ENCODE measurements around the gene HPX. TPM values are rescaled to one million over a fixed set of nuclear protein-coding genes. Genes with fewer than 3 reads are reported as not detected.
A peak's percentile ranks its signal among the peaks of the same experiment; 100 is the strongest.

Gene HPX
- total and polyA plus RNA-seq, 4 donors, result 2,251 to 9,224 (median 5,760) TPM

- Histone ChIP-seq H3K4me1 (ENCODE audit: control insufficient read depth in 4 of 4, insufficient read depth in 4 of 4, low read length in 3 of 4) (peaks cover 5 to 36% (median 21%) of the 10 kb centered on the region in 4 donors), H3K9ac (ENCODE audit: low read depth in 1 of 2, low read length in 2 of 2) (peak overlapping the region; percentile 45 to 53), H3K27me3 (ENCODE audit: control insufficient read depth in 4 of 4, insufficient read depth in 4 of 4, low read length in 3 of 4) (no peaks in the 10 kb centered on the region), H3K27ac (ENCODE audit: low read depth in 1 of 2, low read length in 2 of 2) (peak overlapping the region; percentile 72 to 81), H3K36me3 (ENCODE audit: control insufficient read depth in 4 of 4, insufficient read depth in 3 of 4, low read depth in 1 of 4, low read length in 3 of 4) (peaks cover 3 to 27% (median 14%) of the 10 kb centered on the region in 4 donors), H3K9me3 (ENCODE audit: control insufficient read depth in 4 of 4, low read length in 3 of 4) (no peaks in the 10 kb centered on the region), H3K4me3 (ENCODE audit: low read depth in 1 of 3, low read length in 3 of 3) (peak overlapping the region; percentile 23 to 69 (median 38))
- DNase-seq (ENCODE audit: low spot score), result no peak
- TF ChIP-seq SP1 (IDR thresholded peaks at IDR 0.05) (no peak), ATF3 (IDR thresholded peaks at IDR 0.05) (no peak), EGR1 (IDR thresholded peaks at IDR 0.05; ENCODE audit: low read depth in 2 of 2) (no peak), FOXA2 (IDR thresholded peaks at IDR 0.05) (no peak), RAD21 (IDR thresholded peaks at IDR 0.05) (no peak), JUND (IDR thresholded peaks at IDR 0.05) (no peak), YY1 (IDR thresholded peaks at IDR 0.05) (no peak), NR2F2 (IDR thresholded peaks at IDR 0.05) (no peak), HNF4G (IDR thresholded peaks at IDR 0.05) (no peak), HNF4A (conservative IDR thresholded peaks at IDR 0.05) (no peak), TAF1 (conservative IDR thresholded peaks at IDR 0.05) (no peak), GABPA (IDR thresholded peaks at IDR 0.05 in 1 of 2, conservative IDR thresholded peaks at IDR 0.05 in 1 of 2) (no peak)
- TF ChIP-seq, protein P1, sequence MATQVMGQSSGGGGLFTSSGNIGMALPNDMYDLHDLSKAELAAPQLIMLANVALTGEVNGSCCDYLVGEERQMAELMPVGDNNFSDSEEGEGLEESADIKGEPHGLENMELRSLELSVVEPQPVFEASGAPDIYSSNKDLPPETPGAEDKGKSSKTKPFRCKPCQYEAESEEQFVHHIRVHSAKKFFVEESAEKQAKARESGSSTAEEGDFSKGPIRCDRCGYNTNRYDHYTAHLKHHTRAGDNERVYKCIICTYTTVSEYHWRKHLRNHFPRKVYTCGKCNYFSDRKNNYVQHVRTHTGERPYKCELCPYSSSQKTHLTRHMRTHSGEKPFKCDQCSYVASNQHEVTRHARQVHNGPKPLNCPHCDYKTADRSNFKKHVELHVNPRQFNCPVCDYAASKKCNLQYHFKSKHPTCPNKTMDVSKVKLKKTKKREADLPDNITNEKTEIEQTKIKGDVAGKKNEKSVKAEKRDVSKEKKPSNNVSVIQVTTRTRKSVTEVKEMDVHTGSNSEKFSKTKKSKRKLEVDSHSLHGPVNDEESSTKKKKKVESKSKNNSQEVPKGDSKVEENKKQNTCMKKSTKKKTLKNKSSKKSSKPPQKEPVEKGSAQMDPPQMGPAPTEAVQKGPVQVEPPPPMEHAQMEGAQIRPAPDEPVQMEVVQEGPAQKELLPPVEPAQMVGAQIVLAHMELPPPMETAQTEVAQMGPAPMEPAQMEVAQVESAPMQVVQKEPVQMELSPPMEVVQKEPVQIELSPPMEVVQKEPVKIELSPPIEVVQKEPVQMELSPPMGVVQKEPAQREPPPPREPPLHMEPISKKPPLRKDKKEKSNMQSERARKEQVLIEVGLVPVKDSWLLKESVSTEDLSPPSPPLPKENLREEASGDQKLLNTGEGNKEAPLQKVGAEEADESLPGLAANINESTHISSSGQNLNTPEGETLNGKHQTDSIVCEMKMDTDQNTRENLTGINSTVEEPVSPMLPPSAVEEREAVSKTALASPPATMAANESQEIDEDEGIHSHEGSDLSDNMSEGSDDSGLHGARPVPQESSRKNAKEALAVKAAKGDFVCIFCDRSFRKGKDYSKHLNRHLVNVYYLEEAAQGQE (IDR thresholded peaks at IDR 0.05), result no peak
- TF ChIP-seq, protein P2, sequence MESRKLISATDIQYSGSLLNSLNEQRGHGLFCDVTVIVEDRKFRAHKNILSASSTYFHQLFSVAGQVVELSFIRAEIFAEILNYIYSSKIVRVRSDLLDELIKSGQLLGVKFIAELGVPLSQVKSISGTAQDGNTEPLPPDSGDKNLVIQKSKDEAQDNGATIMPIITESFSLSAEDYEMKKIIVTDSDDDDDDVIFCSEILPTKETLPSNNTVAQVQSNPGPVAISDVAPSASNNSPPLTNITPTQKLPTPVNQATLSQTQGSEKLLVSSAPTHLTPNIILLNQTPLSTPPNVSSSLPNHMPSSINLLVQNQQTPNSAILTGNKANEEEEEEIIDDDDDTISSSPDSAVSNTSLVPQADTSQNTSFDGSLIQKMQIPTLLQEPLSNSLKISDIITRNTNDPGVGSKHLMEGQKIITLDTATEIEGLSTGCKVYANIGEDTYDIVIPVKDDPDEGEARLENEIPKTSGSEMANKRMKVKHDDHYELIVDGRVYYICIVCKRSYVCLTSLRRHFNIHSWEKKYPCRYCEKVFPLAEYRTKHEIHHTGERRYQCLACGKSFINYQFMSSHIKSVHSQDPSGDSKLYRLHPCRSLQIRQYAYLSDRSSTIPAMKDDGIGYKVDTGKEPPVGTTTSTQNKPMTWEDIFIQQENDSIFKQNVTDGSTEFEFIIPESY (IDR thresholded peaks at IDR 0.05), result no peak
- TF ChIP-seq, protein P3, sequence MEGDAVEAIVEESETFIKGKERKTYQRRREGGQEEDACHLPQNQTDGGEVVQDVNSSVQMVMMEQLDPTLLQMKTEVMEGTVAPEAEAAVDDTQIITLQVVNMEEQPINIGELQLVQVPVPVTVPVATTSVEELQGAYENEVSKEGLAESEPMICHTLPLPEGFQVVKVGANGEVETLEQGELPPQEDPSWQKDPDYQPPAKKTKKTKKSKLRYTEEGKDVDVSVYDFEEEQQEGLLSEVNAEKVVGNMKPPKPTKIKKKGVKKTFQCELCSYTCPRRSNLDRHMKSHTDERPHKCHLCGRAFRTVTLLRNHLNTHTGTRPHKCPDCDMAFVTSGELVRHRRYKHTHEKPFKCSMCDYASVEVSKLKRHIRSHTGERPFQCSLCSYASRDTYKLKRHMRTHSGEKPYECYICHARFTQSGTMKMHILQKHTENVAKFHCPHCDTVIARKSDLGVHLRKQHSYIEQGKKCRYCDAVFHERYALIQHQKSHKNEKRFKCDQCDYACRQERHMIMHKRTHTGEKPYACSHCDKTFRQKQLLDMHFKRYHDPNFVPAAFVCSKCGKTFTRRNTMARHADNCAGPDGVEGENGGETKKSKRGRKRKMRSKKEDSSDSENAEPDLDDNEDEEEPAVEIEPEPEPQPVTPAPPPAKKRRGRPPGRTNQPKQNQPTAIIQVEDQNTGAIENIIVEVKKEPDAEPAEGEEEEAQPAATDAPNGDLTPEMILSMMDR (IDR thresholded peaks at IDR 0.05; ENCODE audit: low read depth, low read length, missing input control), result no peak
- TF ChIP-seq, protein P4, sequence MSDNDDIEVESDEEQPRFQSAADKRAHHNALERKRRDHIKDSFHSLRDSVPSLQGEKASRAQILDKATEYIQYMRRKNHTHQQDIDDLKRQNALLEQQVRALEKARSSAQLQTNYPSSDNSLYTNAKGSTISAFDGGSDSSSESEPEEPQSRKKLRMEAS (IDR thresholded peaks at IDR 0.05), result no peak
- 59% methylated on average over 7 of the region's 7 CpGs for WGBS
Observed at GRCh38 chr11:6474413-6474792, 33.6 kb upstream of the HPX start.

Data from liver (tissue), 9 donors.